Renal cortex interstitium (tissue), 11 donors: ENCODE data around the gene TMCO2. TPM values are rescaled to one million over a fixed set of nuclear protein-coding genes. Genes with fewer than 3 reads are reported as not detected.
A peak's percentile ranks its signal among the peaks of the same experiment; 100 is the strongest.

Source experiments
- DNase-seq, 11 donors: peaks; one replicate each; pipeline ENCODE4 v3.0.0-alpha.2; 2013; ENCODE audit warnings: low read depth in 9 of 11, low spot score in 4 of 11; ENCODE audit errors: extremely low read depth in 1 of 11
- polyA plus RNA-seq, 3 donors: library from polyadenylated mRNA; unstranded; fragments of 120-200 nt; gene quantifications; one replicate each; pipeline ENCODE4 v1.2.1, GENCODE V29; 2013; ENCODE audit not compliant: insufficient read length in 3 of 3

TMCO2 gene
- polyA plus RNA-seq, 3 donors, result not detected

GRCh38 chr1:40256401-40257084 lies 8.8 kb downstream of the TMCO2 start:
- DNase-seq, result no peak

DNA sequence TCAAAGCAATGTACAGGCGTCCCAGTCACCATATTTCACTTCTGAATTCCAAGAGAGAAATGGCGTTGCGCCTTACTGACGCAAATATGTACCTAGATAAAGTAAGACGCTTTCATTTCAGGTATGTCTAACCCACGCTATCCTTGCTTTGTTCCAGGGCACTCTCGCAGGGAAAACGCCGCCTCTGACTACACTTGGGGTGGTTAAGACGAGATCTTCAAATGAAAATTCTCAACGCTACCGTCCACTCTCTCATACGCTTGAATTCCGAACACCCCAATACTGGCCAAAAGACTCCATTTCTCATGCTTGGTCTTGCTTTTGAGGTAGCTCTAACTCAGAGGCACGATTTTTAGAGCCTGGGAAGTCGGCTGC lies 9.6 kb downstream of the TMCO2 start:
- DNase-seq, result peak in 4 of 11 donors; percentile 16 to 45 (median 36)

- DNase-seq, result peak; percentile 92 to 97 (median 95)
Measured at GRCh38 chr1:40257688-40258444, 10.1 kb downstream of the TMCO2 start, which contains the start of gene ZMPSTE24. ZMPSTE24 (plus strand) TSS chr1:40258236; CDS start chr1:40258272, 36 bp downstream.

GRCh38 chr1:40258445-40258769 lies 10.7 kb downstream of the TMCO2 start:
- DNase-seq, result peak in 2 of 11 donors; percentile 2 to 13

DNA sequence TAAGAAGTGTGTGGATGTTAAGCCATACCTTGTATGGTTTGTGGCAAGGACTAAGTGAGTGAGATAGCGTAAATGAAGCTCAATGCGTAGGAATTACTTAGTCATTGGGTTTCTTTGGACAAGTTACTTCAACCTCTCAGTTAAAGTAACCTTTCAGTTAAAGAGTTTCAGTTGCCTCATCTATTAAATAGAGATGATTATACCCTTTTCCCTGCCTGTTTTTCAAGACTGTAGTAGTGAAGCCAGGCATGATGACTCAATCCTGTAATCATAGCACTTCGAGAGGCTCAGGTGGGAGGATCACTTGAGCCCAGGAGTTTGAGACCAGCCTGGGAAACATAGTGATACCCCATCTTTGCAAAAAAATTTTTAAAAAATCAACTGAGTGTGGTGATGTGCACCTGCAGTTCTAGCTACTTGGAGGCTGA lies 16.6 kb downstream of the TMCO2 start:
- no peak for DNase-seq

DNA sequence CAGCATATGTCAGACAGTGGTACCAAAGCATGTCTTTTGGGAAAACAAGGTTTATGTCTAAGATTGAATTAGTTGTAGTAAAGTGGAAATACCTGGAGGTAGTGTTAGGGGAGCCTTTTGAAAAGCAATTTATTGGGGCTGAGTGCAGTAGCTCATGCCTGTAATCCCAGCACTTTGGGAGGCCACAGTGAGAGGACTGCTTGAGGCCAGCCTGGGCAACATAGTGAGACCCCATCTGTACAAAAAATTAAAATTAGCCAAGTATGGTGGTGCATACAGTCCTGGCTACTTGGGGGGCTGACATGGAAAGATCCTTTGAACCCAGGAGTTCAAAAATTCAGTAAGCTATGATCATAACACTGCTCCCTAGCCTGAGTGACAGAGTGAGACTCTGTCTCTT lies 17.6 kb downstream of the TMCO2 start:
- DNase-seq, result no peak

DNA sequence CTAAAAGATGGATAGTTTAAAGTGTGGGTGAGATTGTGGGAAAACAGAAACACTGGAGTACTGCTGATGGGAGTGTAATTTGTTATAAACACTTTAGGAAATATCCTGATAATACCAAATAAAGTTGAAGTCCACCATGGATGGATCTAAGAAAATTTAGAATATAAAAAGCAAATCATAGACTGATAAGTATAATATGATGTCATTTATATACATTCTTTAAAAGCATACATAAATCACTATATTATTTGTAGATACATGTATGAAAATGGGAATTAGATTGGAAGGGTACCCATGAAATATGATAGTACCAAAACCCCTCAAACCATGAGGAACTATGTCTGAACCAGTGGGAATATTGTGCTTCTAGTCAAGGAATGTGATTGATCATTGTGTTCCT lies 18.2 kb downstream of the TMCO2 start:
- DNase-seq, result no peak

DNA sequence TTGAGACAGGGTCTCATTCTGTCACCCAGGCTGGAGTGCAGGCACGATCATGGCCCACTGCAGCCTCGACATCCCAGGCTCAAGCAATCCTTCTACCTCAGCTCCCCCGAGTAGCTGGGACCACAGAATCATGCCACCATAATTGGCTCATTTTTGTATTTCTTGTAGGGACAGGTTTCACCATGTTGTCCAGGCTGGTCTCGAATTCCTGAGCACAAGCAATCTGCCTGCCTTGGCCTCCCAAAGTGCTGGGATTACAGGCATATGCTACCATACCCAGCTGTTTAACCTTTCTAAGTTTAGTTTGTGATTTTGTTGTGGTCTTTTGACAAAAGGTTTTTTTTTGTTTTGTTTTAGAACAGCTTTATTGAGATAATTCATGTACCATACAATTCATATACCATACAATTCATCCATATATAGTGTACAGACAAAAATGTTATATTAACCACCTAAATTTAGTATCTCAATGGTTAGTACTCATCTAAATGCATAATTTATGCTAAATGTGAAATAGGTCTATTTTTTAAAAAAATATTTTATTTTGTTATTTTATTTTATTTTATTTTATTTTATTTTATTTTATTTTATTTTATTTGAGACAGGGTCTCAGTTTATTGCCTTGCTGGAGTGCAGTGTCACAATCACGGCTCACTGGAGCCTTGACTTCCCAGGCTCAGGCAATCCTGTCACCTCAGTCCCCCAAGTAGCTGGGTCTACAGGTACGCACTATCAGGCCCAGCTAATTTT lies 19.2 kb downstream of the TMCO2 start:
- no peak for DNase-seq

DNA sequence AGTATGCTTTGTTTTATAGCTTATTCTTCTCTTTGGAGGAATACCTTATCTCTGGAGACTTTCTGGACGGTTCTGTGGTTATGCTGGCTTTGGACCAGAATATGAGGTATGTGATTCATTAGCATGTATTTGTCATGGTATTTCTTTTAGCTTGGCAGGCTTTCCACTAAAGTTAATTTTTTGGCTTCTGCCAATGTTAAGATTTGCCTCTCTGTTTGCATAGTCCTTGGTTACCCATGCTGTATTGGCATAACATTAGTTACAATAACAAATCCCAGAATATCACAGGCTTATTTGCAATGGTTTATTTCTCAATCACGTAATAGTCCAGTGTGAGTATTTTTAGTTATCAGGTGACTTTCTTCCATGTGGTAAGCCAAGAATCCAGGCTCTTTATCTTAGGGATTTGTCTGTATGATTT lies 20.0 kb downstream of the TMCO2 start:
- DNase-seq, result no peak

DNA sequence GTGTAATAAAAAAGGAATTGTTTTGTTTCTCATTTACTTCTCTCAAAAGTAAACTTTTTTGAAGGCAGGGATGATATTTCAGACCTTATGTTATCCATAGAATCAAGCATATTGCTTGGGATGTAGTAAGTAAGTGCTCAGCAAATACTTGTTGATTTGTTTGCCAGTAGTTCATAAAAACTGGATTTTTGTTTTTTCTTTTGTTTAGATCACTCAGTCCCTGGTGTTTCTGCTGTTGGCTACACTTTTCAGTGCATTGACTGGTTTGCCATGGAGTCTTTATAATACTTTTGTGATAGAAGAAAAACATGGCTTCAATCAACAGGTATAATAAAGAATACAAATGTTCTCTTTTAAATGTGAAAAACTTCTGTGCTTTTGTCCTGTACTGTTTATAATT lies 20.5 kb downstream of the TMCO2 start:
- no peak for DNase-seq

DNA sequence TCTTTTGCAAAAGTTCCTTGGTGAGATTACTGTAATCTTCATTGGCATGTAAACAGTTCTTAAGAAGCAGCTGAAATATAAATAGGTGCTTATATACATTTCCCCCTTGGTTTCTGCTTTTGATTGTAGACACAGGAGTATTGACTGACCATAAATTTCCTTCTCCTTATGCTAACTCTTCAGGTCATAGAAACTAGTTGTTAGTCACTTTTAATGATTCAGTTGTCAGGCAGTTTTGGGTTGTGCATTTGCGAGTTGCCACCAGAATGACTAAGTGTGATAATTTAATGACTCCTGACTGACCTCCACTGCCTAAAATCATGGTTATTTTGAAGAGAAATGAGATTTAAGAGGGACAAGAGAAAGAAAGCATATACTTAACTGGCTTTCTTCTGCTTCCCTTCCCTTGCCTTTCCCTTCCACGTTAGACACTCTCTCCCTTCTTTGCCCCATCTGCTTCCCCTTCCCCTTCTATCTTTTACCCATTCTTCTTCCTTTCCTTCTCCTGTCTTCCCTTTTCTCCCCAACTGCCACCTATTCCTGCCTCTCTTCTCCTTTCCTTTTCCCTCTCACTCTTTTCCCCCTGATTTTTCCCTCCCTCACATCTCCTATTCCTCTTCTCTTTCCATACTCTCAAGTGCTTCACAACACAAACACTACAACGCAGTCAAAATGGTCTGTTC lies 22.6 kb downstream of the TMCO2 start:
- DNase-seq, result no peak

- no peak for DNase-seq
Measured at GRCh38 chr1:40272653-40273213, 25.0 kb downstream of the TMCO2 start.

- DNase-seq, result peak in 2 of 11 donors; percentile 27 to 39
Measured at GRCh38 chr1:40273547-40274166, 25.9 kb downstream of the TMCO2 start.

DNA sequence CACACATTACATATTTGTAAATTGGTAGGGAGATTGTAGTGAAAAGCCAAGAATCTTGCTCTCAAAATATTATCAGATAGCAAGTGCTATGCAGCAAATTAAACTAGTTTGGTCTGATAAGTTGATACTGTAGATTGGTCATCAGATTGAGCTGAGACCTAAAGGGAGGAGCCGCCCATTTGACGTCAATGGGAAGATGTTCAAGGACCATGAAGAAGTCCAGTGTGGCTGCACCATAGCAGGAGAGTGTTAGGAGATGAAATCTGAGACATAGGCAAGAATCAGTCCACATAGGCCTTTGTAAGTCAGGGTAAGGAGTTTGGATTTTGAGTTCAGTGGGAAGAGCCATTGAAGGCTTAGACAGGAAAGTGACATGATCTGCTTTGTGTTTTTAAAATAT lies 26.6 kb downstream of the TMCO2 start:
- no peak for DNase-seq

GRCh38 chr1:40276122-40276521 lies 28.4 kb downstream of the TMCO2 start:
- DNase-seq, result no peak

DNA sequence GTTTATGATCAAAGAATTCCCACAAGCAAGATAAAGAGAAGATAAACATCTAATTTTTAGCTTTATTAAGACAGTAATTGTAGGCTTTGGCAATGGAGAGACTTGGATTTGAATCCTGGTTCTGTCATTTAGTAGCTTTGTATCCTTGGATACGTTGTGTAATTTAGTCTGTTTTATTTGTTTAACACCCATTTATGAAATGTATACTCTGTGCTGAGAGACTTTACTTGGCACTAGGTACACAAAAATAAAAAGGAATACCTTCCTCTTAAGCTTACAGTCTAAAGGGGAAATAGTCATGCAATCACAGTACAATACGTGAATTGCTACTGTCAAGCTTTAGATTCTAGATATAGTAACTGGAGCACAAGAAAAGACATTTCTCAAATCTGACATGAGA lies 34.1 kb downstream of the TMCO2 start:
- DNase-seq, result no peak

DNA sequence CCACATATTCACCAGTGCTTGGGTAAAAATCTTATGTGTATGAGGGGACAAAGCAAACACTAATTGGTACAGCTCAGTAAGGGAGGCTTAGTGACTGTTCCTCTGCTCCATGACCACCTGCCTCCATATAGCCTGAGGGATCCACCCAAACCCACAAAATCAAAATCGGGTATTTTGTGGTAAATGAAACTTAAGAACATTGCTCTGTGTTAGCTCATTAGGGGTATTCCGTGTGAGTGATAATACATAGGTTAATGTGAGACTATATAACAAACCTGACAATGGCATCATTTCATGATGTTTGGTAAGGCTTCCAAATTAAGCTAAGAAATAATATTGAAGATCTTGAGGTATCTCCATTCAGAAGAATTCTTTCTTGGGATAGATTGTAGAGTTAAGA lies 43.6 kb downstream of the TMCO2 start:
- no peak for DNase-seq

GRCh38 chr1:40299366-40300248 lies 51.9 kb downstream of the TMCO2 start:
- no peak for DNase-seq
